Heart right ventricle (tissue), 16 donors: ENCODE measurements around the gene SRRM2. TPM values are rescaled to one million over a fixed set of nuclear protein-coding genes. Genes with fewer than 3 reads are reported as not detected.

ENCODE experiments used
- ATAC-seq, 8 donors: fragments of 200-7000 bp; cut with Tn5 transposase; one replicate each; pipeline ENCODE4 v1.9.1; 2020; ENCODE audit warnings: mild to moderate bottlenecking in 8 of 8, moderate library complexity in 8 of 8, moderate number of reproducible peaks in 1 of 8
- DNase-seq, 2 donors: peaks; one replicate each; pipeline ENCODE4 v3.0.0-alpha.2; 2020
- H3K27ac ChIP-seq, 10 donors: fragments of 200-600 bp; sonication (generic) in 2 of 10; one replicate each; pipeline versions ENCODE4 v1.5.0 to v1.8.0; 2020 to 2022; ENCODE audit warnings: mild to moderate bottlenecking in 3 of 10
- H3K27me3 ChIP-seq, 7 donors: fragments of 200-600 bp; one replicate each; pipeline ENCODE4 v1.8.0; 2021 to 2022; ENCODE audit warnings: mild to moderate bottlenecking in 2 of 7
- H3K36me3 ChIP-seq, 9 donors: fragments of 200-600 bp; sonication (generic) in 1 of 9; one replicate each; pipeline versions ENCODE4 v1.5.0 to v1.8.0; 2020 to 2022; ENCODE audit warnings: mild to moderate bottlenecking in 2 of 9
- H3K4me1 ChIP-seq, 9 donors: fragments of 200-600 bp; sonication (generic) in 1 of 9; one replicate each; pipeline versions ENCODE4 v1.5.0 to v1.8.0; 2020 to 2022; ENCODE audit warnings: mild to moderate bottlenecking in 4 of 9
- H3K4me3 ChIP-seq, 10 donors: fragments of 200-600 bp; sonication (generic) in 2 of 10; one replicate each; pipeline versions ENCODE4 v1.5.0 to v1.8.0; 2020 to 2022; ENCODE audit warnings: mild to moderate bottlenecking in 7 of 10, moderate library complexity in 2 of 10
- H3K9me3 ChIP-seq, 11 donors: fragments of 200-600 bp in 10 of 11; sonication (generic) in 2 of 11; one replicate each; pipeline versions ENCODE4 v1.5.0 to v1.8.0; 2013 to 2022; ENCODE audit warnings: mild to moderate bottlenecking in 2 of 11, control low read depth in 1 of 11, moderate library complexity in 1 of 11
- WGBS, 2 donors: extraction: QIAGEN DNeasy Blood & Tissue Kit; methylation state at CpG; one replicate each; pipeline ENCODE4 v1.1.7; 2013; ENCODE audit warnings: inconsistent platforms in 1 of 2; 5-methylcytosine and 5-hydroxymethylcytosine counted together
- intact Hi-C, 10 donors: fragments of 100-400 bp; cut with DNase I; formaldehyde crosslinking; loops; one replicate each; pipeline versions ENCODE4 v1.11.1 to v1.14.2; 2022
- polyA plus RNA-seq, 2 donors: library from polyadenylated mRNA; stranded (reverse); fragments of 200-250 nt; gene quantifications; one replicate each; pipeline ENCODE4 v1.2.3, GENCODE V29; 2013
- total RNA-seq, 10 donors: library from RNA; stranded (reverse); fragmentation: NEBNext Ultra II Directional in 3 of 10; extraction: Animal tissue kit (Norgen Biotek cat#: 25700) in 3 of 10; gene quantifications; one replicate each; pipeline versions ENCODE4 v1.2.1 to v1.2.4, GENCODE V29; 2021 to 2023
- TF ChIP-seq, protein P1 (sequence below), 9 donors: fragments of 200-600 bp; sonication (generic) in 2 of 9; IDR thresholded peaks; one replicate each; pipeline versions ENCODE4 v1.5.0 to v1.8.0; 2021 to 2022; ENCODE audit warnings: antibody characterized with exemption in 9 of 9, mild to moderate bottlenecking in 5 of 9, moderate library complexity in 1 of 9
- donor health status: Arrhythmogenic right ventricular cardiomyopathy.
- donor health status: ischemic (EF 13 %, LVEDD 7.1; RV severe dilation, severe dysfunction).
- donor health status: healthy with polysubstance abuse.
- donor health status: DM: no; HTN: yes; CAD: no.
- donor health status: DM: no; HTN: no; CAD: no.
- donor health status: ischemic (EF 25% LVEDD 6.9; RV normal size, moderate dysfunction).
- donor health status: ischemic (EF 25% LVEDD 5.7; RV mildly dilated, moderate dysfunction).
- donor health status: healthy.
- donor health status: DM: yes; HTN: yes; CAD: no.
- donor health status: Ischemic cardiomyopathy.
- donor health status: ischemic (EF 35%, LVEDD 5.7; RV mildly dilated, moderate dysfunction).
- donor health status: nonischemic (EF 11% LVEDD 7.7; RV severe dilation, severe dysfunction).
- donor health status: DM: yes; HTN: yes; CAD: no.
- donor health status: PGD.
- donor health status: ischemic (EF 29% LVEDD 5.4; RV normal size, mild dysfunction).
- donor health status: nonischemic (EF 23%, LVEDD 6.1; RV moderate dilation, normal function).

Gene SRRM2
- total and polyA plus RNA-seq, 12 donors, result 182 to 1,328 (median 261) TPM

DNA sequence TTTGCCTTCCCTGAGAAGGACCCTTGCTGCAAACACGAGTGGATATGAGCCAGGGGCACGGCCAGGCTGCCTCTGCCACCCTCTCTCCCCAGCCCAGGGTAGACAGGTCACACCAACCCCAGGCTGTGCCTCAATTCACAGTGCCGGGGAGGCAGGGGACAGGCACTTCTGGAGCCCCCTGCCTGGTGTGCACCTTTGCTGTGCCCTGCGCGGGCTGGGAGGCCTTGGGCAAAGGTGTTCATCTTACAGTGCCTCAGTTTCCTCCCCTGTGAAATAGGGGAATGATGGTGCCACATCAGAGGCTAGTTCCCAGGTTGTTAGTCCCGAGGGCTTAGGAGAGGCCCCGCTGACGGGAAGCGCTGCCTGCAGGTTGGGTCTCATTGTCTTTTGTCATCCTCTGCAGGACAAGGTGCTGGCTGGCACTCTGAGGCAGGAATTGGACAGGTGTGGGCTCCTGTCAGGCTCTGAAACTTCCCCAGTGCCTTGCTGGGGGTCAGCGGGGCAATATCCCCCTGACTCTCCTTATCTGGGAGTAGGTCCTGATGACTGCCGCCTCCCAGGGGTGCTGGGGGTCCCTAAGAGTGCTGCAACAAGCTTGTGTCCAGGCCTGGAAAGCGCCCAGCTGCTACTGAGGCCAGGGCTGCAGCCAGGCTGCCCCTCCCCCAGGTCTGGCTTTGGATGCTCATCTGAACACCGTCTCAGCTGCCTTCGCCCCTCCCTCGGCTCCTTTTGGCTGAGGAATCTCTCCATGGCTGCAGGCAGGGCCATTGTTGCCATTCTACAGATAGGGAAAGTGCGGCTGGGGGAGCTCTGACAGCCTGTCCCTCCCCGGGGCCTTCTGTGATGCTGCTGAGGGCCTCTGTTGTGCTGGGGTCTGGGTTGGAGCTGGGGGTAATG lies 67.7 kb downstream of the SRRM2 start:
- Histone ChIP-seq H3K36me3 (no peaks in the 10 kb centered on the region), H3K9me3 (no peaks in the 10 kb centered on the region), H3K27ac (no peak overlapping the region), H3K27me3 (peaks cover 0 to 60% (median 39%) of the 10 kb centered on the region in 7 donors), H3K4me1 (no peaks in the 10 kb centered on the region), H3K4me3 (no peak overlapping the region)
- DNase-seq, result no peak
- no peak for ATAC-seq
- intact Hi-C loops, result no loop called here
- TF ChIP-seq, protein P1, sequence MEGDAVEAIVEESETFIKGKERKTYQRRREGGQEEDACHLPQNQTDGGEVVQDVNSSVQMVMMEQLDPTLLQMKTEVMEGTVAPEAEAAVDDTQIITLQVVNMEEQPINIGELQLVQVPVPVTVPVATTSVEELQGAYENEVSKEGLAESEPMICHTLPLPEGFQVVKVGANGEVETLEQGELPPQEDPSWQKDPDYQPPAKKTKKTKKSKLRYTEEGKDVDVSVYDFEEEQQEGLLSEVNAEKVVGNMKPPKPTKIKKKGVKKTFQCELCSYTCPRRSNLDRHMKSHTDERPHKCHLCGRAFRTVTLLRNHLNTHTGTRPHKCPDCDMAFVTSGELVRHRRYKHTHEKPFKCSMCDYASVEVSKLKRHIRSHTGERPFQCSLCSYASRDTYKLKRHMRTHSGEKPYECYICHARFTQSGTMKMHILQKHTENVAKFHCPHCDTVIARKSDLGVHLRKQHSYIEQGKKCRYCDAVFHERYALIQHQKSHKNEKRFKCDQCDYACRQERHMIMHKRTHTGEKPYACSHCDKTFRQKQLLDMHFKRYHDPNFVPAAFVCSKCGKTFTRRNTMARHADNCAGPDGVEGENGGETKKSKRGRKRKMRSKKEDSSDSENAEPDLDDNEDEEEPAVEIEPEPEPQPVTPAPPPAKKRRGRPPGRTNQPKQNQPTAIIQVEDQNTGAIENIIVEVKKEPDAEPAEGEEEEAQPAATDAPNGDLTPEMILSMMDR (IDR thresholded peaks at IDR 0.05), result no peak
- WGBS, 2 donors, result 60 to 64% methylated on average over 17 of the region's 17 CpGs

Other genes with a start within 250 kb of the SRRM2 start
- gene ATP6V0C, start 238.7 kb upstream of the SRRM2 start, total RNA-seq, result 100 to 1,000 TPM; 104 to 209 (median 130) TPM
- gene ATP6V0C, start 238.7 kb upstream of the SRRM2 start, polyA plus RNA-seq, result 100 to 1,000 TPM in 1 of 2 donors, 10 to 100 TPM in 1; 58.5 to 243 TPM
- 10 to 100 TPM in 5 of 10 donors, 1 to 10 TPM in 5; 7.1 to 20.1 (median 9.4) TPM for gene AMDHD2, start 232.3 kb upstream of the SRRM2 start, total RNA-seq
- 10 to 100 TPM; 12.2 to 20.8 TPM for gene AMDHD2, start 232.3 kb upstream of the SRRM2 start, polyA plus RNA-seq
- not detected for gene CEMP1, start 221.2 kb upstream of the SRRM2 start, total RNA-seq
- under 1 TPM; 0.20 to 0.44 TPM for gene CEMP1, start 221.2 kb upstream of the SRRM2 start, polyA plus RNA-seq
- 10 to 100 TPM; 31.3 to 47.7 (median 38.3) TPM for gene PDPK1, start 214.6 kb upstream of the SRRM2 start, total RNA-seq
- 10 to 100 TPM; 11.0 to 17.4 TPM for gene PDPK1, start 214.6 kb upstream of the SRRM2 start, polyA plus RNA-seq
- 10 to 100 TPM in 6 of 10 donors, 1 to 10 TPM in 4; 8.5 to 22.4 (median 11.7) TPM for gene KCTD5, start 70.1 kb upstream of the SRRM2 start, total RNA-seq
- gene KCTD5, start 70.1 kb upstream of the SRRM2 start, polyA plus RNA-seq, result 10 to 100 TPM in 1 of 2 donors, 1 to 10 TPM in 1; 8.7 to 11.7 TPM
- gene PRSS27, start 32.4 kb upstream of the SRRM2 start, total RNA-seq, result under 1 TPM in 9 of 10 donors, not detected in 1; 0.11 to 0.75 (median 0.40) TPM
- gene PRSS27, start 32.4 kb upstream of the SRRM2 start, polyA plus RNA-seq, result under 1 TPM; 0.46 to 0.66 TPM
- gene ELOB, start 24.6 kb downstream of the SRRM2 start, total RNA-seq, result 100 to 1,000 TPM; 248 to 373 (median 323) TPM
- 1,000 to 10,000 TPM in 1 of 2 donors, 100 to 1,000 TPM in 1; 511 to 1,196 TPM for gene ELOB, start 24.6 kb downstream of the SRRM2 start, polyA plus RNA-seq
- gene PRSS33, start 34.9 kb downstream of the SRRM2 start, total RNA-seq, result under 1 TPM in 1 of 10 donors, not detected in 9; 0.60 TPM
- not detected for gene PRSS33, start 34.9 kb downstream of the SRRM2 start, polyA plus RNA-seq
- gene PRSS41, start 45.8 kb downstream of the SRRM2 start, total RNA-seq, result not detected
- gene PRSS41, start 45.8 kb downstream of the SRRM2 start, polyA plus RNA-seq, result not detected
- gene PRSS21, start 64.6 kb downstream of the SRRM2 start, total RNA-seq, result under 1 TPM in 1 of 10 donors, not detected in 9; 0.20 TPM
- not detected for gene PRSS21, start 64.6 kb downstream of the SRRM2 start, polyA plus RNA-seq
- under 1 TPM in 2 of 10 donors, not detected in 8; 0.44 to 0.88 TPM for gene ZG16B, start 77.7 kb downstream of the SRRM2 start, total RNA-seq
- gene ZG16B, start 77.7 kb downstream of the SRRM2 start, polyA plus RNA-seq, result under 1 TPM in 1 of 2 donors, not detected in 1; 0.07 TPM
- under 1 TPM in 1 of 10 donors, not detected in 9; 0.21 TPM for gene PRSS22, start 105.5 kb downstream of the SRRM2 start, total RNA-seq
- gene PRSS22, start 105.5 kb downstream of the SRRM2 start, polyA plus RNA-seq, result not detected
- 10 to 100 TPM; 18.1 to 28.9 (median 21.9) TPM for gene FLYWCH2, start 130.6 kb downstream of the SRRM2 start, total RNA-seq
- 10 to 100 TPM; 36.8 to 65.7 TPM for gene FLYWCH2, start 130.6 kb downstream of the SRRM2 start, polyA plus RNA-seq
- gene FLYWCH1, start 159.3 kb downstream of the SRRM2 start, total RNA-seq, result 10 to 100 TPM; 27.1 to 42.3 (median 32.8) TPM
- 10 to 100 TPM; 22.1 to 41.0 TPM for gene FLYWCH1, start 159.3 kb downstream of the SRRM2 start, polyA plus RNA-seq
- gene KREMEN2, start 211.6 kb downstream of the SRRM2 start, total RNA-seq, result not detected
- not detected for gene KREMEN2, start 211.6 kb downstream of the SRRM2 start, polyA plus RNA-seq
- 10 to 100 TPM in 1 of 10 donors, 1 to 10 TPM in 9; 3.7 to 13.8 (median 6.5) TPM for gene PAQR4, start 216.7 kb downstream of the SRRM2 start, total RNA-seq
- 10 to 100 TPM in 1 of 2 donors, 1 to 10 TPM in 1; 8.2 to 17.9 TPM for gene PAQR4, start 216.7 kb downstream of the SRRM2 start, polyA plus RNA-seq
- gene PKMYT1, start 227.8 kb downstream of the SRRM2 start, total RNA-seq, result 1 to 10 TPM in 2 of 10 donors, under 1 TPM in 7, not detected in 1; 0.34 to 4.2 (median 0.66) TPM
- 1 to 10 TPM; 1.4 to 3.7 TPM for gene PKMYT1, start 227.8 kb downstream of the SRRM2 start, polyA plus RNA-seq